ENCODE measurements around the gene TMEM238. TPM values are rescaled to one million over a fixed set of nuclear protein-coding genes. Genes with fewer than 3 reads are reported as not detected.
A peak's percentile ranks its signal among the peaks of the same experiment; 100 is the strongest.

TMEM238 gene
- total RNA-seq, 1 experiment from 2014 or later = 7.4 TPM

GRCh38 chr19:55355213-55355821 is 28.8 kb downstream of the TMEM238 start:
- CTCF ChIA-PET = no interaction called here
- peaks cover 12% of the 10 kb centered on the region for H3K4me1 ChIP-seq (ENCODE audit: control insufficient read depth, insufficient read depth, low read length)
- TF ChIP-seq POLR2AphosphoS5 (IDR thresholded peaks at IDR 0.05; ENCODE audit: low read depth, low read length) (no peak), SIN3A (IDR thresholded peaks at IDR 0.05; ENCODE audit: borderline replicate concordance, insufficient read depth, low read depth, low read length) (no peak)

GRCh38 chr19:55354698-55355212 is 29.3 kb downstream of the TMEM238 start, which contains the start of gene COX6B2:
TSS of gene COX6B2 (minus strand) at chr19:55354719. CDS start at chr19:55354521, 198 bp downstream.
- intact Hi-C loops (cut with micrococcal nuclease; ENCODE audit: unreplicated experiment) = no loop called here

More at GRCh38 chr19:55355213-55355821, 28.8 kb downstream of the TMEM238 start:
- no peaks in the 10 kb centered on the region for H3K9me3 ChIP-seq (ENCODE audit: control insufficient read depth, insufficient read depth, low read depth, low read length)
- intact Hi-C loops (cut with micrococcal nuclease; ENCODE audit: unreplicated experiment) (no loop called here), in situ Hi-C loops (cut with HindIII; ENCODE audit: low pct_unique_long_range_greater_than_20kb, low sequenced_read_pairs) (no loop called here)
- ATAC-seq (peak; percentile 21), DNase-seq (ENCODE audit: low read depth, low spot score) (no peak)
- H3K27ac ChIP-seq (ENCODE audit: low read length) = no peak overlapping the region
- no peaks in the 10 kb centered on the region for H3K36me3 ChIP-seq (ENCODE audit: control insufficient read depth, insufficient read depth, low read length)
- H3K27me3 ChIP-seq (ENCODE audit: control insufficient read depth, insufficient read depth, low read length) = no peaks in the 10 kb centered on the region
- POLR2A ChIA-PET = no interaction called here
- H3K4me3 ChIP-seq (ENCODE audit: low read depth in 2 of 2, low read length in 2 of 2) = no peak overlapping the region
- no TSS peak for BruUV-seq (replicated peaks)

More at GRCh38 chr19:55354698-55355212, 29.3 kb downstream of the TMEM238 start, which contains the start of gene COX6B2:
- H3K9me3 ChIP-seq (ENCODE audit: control insufficient read depth, insufficient read depth, low read depth, low read length) = no peaks in the 10 kb centered on the region
- H3K4me1 ChIP-seq (ENCODE audit: control insufficient read depth, insufficient read depth, low read length) = peaks cover 12% of the 10 kb centered on the region
- in situ Hi-C loops (cut with HindIII; ENCODE audit: low pct_unique_long_range_greater_than_20kb, low sequenced_read_pairs) = no loop called here
- H3K27me3 ChIP-seq (ENCODE audit: control insufficient read depth, insufficient read depth, low read length) = no peaks in the 10 kb centered on the region
- DNase-seq (ENCODE audit: low read depth, low spot score) (no peak), ATAC-seq (no peak)
- peak within 1 kb of the TSS; percentile 55 to 62 for H3K4me3 ChIP-seq (ENCODE audit: low read depth in 2 of 2, low read length in 2 of 2)
- H3K27ac ChIP-seq (ENCODE audit: low read length) = peak within 1 kb of the TSS; percentile 57
- no peaks in the 10 kb centered on the region for H3K36me3 ChIP-seq (ENCODE audit: control insufficient read depth, insufficient read depth, low read length)
- ChIA-PET POLR2A (interaction anchor here (0.6 kb wide), 1 partner anchor 14 kb away, joined by 3 read pairs; no protein-coding TSS in a partner anchor), CTCF (no interaction called here)
- BruUV-seq (replicated peaks) = no TSS peak
- TF ChIP-seq REST (IDR thresholded peaks at IDR 0.05; ENCODE audit: insufficient read depth in 1 of 2, low read depth in 2 of 2, low read length in 1 of 2) (no peak), TCF7L2 (IDR thresholded peaks at IDR 0.05; ENCODE audit: low read depth, low read length) (no peak), SIN3A (IDR thresholded peaks at IDR 0.05; ENCODE audit: borderline replicate concordance, insufficient read depth, low read depth, low read length) (no peak), CTCF (IDR thresholded peaks at IDR 0.05) (no peak), POLR2AphosphoS5 (IDR thresholded peaks at IDR 0.05; ENCODE audit: low read depth, low read length) (no peak)
